GM12891 (cell line): ENCODE data around the gene CCSER1.

ENCODE experiments used
- DNase-seq: peaks from one replicate; pipeline ENCODE4 v3.0.0; 2011; ENCODE audit warnings: low spot score; ENCODE audit not compliant: insufficient read length
- FAIRE-seq: peaks from 2 replicates; lab custom pipeline; 2011; peaks lifted over from hg19 to GRCh38; lab: Jason Lieb, UNC
- PAX5 ChIP-seq: IDR thresholded peaks from 2 replicates; pipeline ENCODE4 v1.6.1; 2011; ENCODE audit warnings: low read length, moderate library complexity, mild to moderate bottlenecking; ENCODE audit not compliant: insufficient read depth, severe bottlenecking
- POLR2A ChIP-seq: IDR thresholded peaks from 2 replicates; pipeline ENCODE4 v1.6.1; 2011; ENCODE audit warnings: low read depth, low read length, control low read depth
- POLR2AphosphoS5 ChIP-seq: IDR thresholded peaks from 2 replicates; pipeline ENCODE4 v1.6.1; 2011; ENCODE audit warnings: low read depth, low read length, control low read depth
- POU2F2 ChIP-seq: IDR thresholded peaks from 2 replicates; pipeline ENCODE4 v1.6.1; 2011; ENCODE audit warnings: low read depth, mild to moderate bottlenecking, control low read depth, low read length, moderate library complexity
- SPI1 ChIP-seq: IDR thresholded peaks from 2 replicates; pipeline ENCODE4 v1.6.1; 2011; ENCODE audit warnings: low read depth, low read length, control low read depth
- TAF1 ChIP-seq: IDR thresholded peaks from 2 replicates; pipeline ENCODE4 v1.6.1; 2011; ENCODE audit warnings: low read depth, low read length, control low read depth

Gene CCSER1

DNA sequence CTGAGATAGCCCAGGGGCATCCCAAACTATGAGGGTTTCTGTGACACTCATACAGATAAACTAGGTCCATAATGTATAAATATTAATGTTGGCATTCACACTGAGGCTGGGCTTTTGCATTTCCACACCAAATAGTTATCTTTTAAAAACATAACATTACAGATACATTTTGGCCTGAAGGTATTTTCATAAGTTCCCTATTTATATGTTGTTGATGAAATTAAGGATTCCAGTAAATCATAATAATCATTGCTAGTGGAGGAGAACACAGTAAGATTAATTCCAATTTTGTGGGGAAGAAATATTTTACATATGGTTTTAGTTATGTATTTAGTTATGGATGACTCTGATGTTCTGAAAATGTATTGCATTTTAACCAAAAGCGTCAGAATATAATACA lies 479.6 kb downstream of the CCSER1 start:
- TF ChIP-seq POLR2AphosphoS5 (no peak), SPI1 (no peak), PAX5 (no peak), TAF1 (no peak)
- no peak for FAIRE-seq
- DNase-seq, result no peak

DNA sequence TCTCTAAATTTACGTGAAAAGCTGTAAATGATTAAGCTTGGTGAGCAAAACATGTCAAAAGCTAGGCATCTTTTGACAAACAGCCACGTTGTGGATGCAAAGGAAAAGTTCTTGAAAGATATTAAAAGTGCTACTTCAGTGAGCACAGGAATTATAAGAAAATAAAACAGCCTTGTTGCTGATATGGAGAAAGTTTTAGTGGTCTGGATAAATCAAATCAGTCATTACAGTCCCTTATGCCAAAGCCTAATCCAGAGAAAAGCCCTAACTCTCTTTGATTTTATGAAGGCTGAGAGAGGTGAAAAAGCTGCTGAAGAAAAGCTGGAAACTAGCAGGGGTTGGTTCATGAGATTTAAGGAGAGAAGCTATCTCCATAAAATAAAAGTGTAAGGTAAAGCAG lies 487.2 kb downstream of the CCSER1 start:
- no peak for TF ChIP-seq POU2F2
- no peak for TF ChIP-seq POLR2A
- no peak for TF ChIP-seq TAF1
- TF ChIP-seq SPI1, result no peak
- no peak for TF ChIP-seq PAX5
- no peak for TF ChIP-seq POLR2AphosphoS5
- FAIRE-seq, result no peak
- no peak for DNase-seq

DNA sequence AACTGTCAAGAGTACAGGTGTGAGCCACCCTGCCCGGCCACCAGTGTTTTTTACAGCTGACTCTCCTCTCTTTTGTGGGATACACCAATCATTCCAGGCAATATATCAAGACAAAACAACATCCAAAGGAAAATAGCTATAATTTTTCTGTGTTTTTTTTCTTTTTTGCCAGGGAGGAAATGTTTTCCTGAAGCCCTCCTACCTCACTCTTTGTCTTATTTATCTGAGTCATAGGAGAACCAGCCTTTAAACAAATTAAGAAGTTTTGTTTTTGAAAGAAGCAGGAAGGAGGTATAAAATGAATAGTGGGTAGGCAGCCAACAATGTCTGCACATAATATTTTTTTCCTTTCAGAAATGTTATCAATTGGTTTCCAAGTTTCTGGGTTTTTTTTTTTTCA lies 493.9 kb downstream of the CCSER1 start:
- FAIRE-seq (no peak), DNase-seq (no peak)
- no peak for TF ChIP-seq PAX5
- no peak for TF ChIP-seq TAF1
- no peak for TF ChIP-seq POU2F2
- no peak for TF ChIP-seq POLR2AphosphoS5
- no peak for TF ChIP-seq POLR2A
- no peak for TF ChIP-seq SPI1

DNA sequence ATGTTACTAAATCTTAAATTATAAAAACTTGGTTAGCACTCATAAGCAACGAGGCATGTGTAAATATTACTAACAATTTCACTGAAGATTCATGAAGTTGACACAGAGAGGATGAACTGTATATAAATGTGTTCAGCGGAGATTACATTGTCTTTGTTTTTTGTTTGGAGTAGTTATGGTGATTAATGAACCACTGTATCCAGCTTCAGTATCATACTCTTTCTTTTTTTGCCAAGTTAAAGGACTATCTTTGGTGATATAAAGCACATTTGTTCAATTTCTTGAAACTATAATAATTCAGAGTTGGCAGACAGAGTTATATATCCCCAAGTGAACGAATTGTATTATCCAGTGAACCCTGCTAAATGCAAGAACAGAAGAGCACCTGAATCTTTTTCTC lies 497.6 kb downstream of the CCSER1 start:
- TF ChIP-seq TAF1 (no peak), POLR2A (no peak), SPI1 (no peak), PAX5 (no peak), POLR2AphosphoS5 (no peak), POU2F2 (no peak)
- no peak for FAIRE-seq
- no peak for DNase-seq

DNA sequence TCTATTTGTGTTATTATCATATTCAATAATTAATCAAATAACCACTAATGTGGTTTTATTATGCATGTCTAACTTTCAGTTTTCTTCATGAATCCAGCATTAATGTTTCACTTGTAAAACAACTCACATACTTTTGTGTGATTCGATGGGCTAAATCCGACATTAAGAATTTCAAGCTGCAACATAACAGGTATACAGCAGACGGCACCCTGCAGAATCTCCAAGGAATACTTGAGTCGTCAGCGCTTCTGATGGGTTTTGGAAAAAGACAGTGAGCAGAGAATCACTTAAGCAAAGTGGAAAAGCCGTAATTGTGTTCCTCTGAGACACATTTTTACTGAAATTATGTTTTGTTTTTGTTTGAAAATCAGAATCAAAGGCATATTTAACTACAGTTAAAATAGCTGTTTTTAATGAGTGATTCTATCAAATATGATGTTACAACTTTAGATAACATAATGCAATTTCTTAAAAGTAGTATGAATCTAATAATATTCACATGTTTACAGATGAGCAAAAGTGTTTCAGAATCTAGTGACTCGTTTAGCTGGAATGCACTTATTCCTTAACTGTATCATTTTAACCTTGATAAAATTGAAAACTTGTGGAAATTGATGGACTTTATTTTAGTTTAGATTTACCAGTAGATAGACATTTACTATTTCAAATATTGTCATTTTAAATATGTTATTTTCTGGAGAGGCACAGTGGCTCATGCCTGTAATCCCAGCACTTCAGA lies 514.8 kb downstream of the CCSER1 start:
- TF ChIP-seq POLR2AphosphoS5, result no peak
- no peak for TF ChIP-seq SPI1
- no peak for TF ChIP-seq TAF1
- TF ChIP-seq POU2F2, result no peak
- no peak for TF ChIP-seq PAX5
- TF ChIP-seq POLR2A, result no peak
- DNase-seq (no peak), FAIRE-seq (no peak)

DNA sequence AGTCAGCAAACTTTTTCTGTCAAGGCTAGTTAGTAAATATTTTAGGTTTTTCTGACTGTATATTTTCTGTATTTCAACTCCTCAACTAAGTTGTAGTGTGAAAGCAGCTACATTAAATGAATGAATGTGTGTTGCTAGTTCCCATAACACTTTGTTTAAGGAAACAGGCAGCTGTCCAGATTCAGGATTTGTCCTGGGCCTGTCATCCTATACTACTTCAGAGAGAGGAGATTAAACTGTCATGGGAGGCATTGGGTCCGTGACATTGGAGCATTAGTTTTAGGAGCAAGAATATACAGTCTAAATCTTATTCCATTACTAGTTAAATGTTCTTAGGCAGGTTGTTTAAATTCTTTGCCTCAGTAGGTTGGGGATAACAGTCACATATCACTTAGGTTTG lies 516.0 kb downstream of the CCSER1 start:
- FAIRE-seq, result no peak
- DNase-seq, result no peak
- no peak for TF ChIP-seq PAX5
- TF ChIP-seq POLR2AphosphoS5, result no peak

DNA sequence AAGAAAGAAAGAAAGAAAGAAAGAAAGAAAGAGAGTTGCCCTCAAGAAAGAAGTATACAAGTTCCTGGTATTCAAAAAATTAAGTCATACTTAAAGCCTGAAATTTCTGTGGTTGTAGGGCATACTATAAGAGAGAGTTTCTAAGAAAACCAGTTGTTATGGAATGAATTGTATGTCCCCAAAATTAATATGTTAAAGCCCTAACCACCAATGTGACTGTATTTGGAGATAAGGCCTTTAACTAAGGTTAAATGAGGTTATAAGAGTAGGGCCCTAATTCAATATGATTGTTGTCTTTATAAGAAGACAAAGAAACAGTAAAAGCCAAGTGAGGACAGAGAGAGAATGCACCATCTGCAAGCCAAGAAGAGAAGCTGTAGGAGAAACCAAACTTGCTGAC lies 521.1 kb downstream of the CCSER1 start:
- DNase-seq (no peak), FAIRE-seq (no peak)
- TF ChIP-seq SPI1, result no peak
- TF ChIP-seq TAF1, result no peak
- no peak for TF ChIP-seq POU2F2
- no peak for TF ChIP-seq POLR2A
- TF ChIP-seq POLR2AphosphoS5, result no peak
- TF ChIP-seq PAX5, result no peak

DNA sequence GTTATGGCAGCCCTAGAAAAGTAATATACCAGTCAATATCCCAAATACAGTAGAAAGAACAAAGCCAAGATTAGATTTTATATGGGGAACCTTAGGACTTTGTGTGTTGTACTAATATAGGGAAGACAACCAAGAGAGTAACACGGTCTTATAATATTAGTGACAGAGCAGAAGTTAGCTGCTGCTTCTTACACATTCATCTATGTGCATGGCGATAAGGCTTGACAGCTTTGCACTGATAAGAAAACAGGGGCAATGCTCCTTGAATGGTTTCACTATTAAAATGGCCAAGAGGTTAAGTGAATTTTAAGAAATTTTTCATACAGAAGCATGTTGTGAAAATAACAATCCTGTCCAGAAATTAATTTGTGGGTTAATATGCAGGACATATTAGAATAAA lies 521.6 kb downstream of the CCSER1 start:
- FAIRE-seq (no peak), DNase-seq (no peak)
- TF ChIP-seq POU2F2, result no peak
- no peak for TF ChIP-seq POLR2AphosphoS5
- no peak for TF ChIP-seq TAF1
- no peak for TF ChIP-seq POLR2A
- TF ChIP-seq PAX5, result no peak
- TF ChIP-seq SPI1, result no peak

DNA sequence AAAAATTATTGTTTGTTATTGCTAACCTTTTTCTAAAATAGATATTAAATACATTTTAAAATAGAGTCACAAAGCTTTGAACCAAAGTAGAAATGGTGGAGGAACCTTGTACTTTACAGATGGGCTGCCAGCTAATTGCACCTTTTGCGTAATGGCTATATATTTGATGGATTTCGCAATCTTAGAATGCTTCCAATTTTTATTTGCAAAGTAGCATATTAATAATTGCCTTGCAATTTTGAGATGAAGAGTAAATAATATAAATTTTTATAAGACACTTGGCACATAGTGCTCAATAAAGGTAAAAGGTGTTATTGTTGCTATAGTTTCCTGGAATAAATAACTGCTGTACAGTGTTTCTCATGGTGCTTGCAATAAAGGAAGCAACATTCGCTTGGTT lies 533.5 kb downstream of the CCSER1 start:
- TF ChIP-seq POU2F2 (no peak), POLR2AphosphoS5 (no peak), SPI1 (no peak), PAX5 (no peak), POLR2A (no peak), TAF1 (no peak)
- DNase-seq (no peak), FAIRE-seq (no peak)

DNA sequence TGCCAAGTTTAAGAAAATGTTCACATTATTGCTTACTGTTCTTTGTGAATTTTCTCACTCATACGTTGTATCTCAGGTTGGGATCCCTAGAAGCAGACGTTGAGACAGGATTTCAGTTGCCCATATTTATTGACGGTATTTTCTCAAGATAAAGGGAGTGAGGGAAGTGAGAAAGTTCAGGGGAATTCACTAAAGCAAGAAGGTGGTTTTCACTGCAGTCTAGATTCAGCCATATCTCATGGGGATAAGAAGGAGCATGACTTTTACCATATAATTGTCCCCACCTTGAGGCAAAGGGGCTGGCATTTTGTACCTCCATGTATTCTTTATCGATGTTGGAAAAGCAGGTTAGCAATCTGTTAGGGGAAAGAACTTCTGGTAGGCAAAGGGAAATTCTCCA lies 543.0 kb downstream of the CCSER1 start:
- DNase-seq (no peak), FAIRE-seq (no peak)
- TF ChIP-seq POLR2A (no peak), TAF1 (no peak), SPI1 (peak; percentile 84), POLR2AphosphoS5 (no peak)
